Measurements from ENCODE around the gene RBMS3. TPM values are rescaled to one million over a fixed set of nuclear protein-coding genes. Genes with fewer than 3 reads are reported as not detected.

Gene RBMS3
- total and polyA plus RNA-seq, 2 of the 13 experiments (the other 11 are each of a cell fraction or from before 2014, with no cell fraction given) = not detected

GRCh38 chr3:29823233-29823632 is 542.4 kb downstream of the RBMS3 start:
- ChIA-PET POLR2A (no interaction called here), CTCF (ENCODE audit: low intra/inter-chr PET ratio, low total read pairs) (no interaction called here)
- Histone ChIP-seq H4K20me1 (ENCODE audit: insufficient read depth, low read length) (no peaks in the 10 kb centered on the region), H3K9me3 (ENCODE audit: low read length) (no peaks in the 10 kb centered on the region), H3K36me3 (replicated peaks in 1 of 2; ENCODE audit: control insufficient read depth in 1 of 2, insufficient read depth in 2 of 2, low read length in 2 of 2) (no peaks in the 10 kb centered on the region), H3K4me3 (replicated peaks in 1 of 3; ENCODE audit: insufficient read depth in 1 of 3, low read depth in 2 of 3, low read length in 3 of 3) (no peak overlapping the region), H3K79me2 (ENCODE audit: insufficient read depth, low read length) (no peaks in the 10 kb centered on the region), H3K4me1 (ENCODE audit: insufficient read depth, low read length) (no peaks in the 10 kb centered on the region), H3K27me3 (ENCODE audit: control insufficient read depth in 1 of 2, insufficient read depth in 2 of 2, low read length in 2 of 2) (no peaks in the 10 kb centered on the region), H2AFZ (ENCODE audit: low read length) (no peak overlapping the region), H3K9ac (ENCODE audit: insufficient read depth, low read depth, low read length) (no peak overlapping the region), H3K27ac (ENCODE audit: extremely low read length, insufficient read depth, low read length) (no peak overlapping the region), H3K4me2 (ENCODE audit: low read depth, low read length) (no peak overlapping the region)
- ATAC-seq (no peak), FAIRE-seq (no peak), DNase-seq (ENCODE audit: low spot score) (no peak)
- in situ Hi-C loops (cut with HindIII; ENCODE audit: extremely low pct_ligation_motif_present, low pct_unique_long_range_greater_than_20kb) (no loop called here), intact Hi-C loops (cut with micrococcal nuclease; ENCODE audit: unreplicated experiment) (no loop called here)
- no peak for TF ChIP-seq ZFP82 (CRISPR knock-in tag; IDR thresholded peaks at IDR 0.05; ENCODE audit: borderline replicate concordance)
- TF ChIP-seq ZSCAN31 (CRISPR knock-in tag; IDR thresholded peaks at IDR 0.05; ENCODE audit: low read depth) = no peak
- BruUV-seq (replicated peaks) = no TSS peak
- WGBS (ENCODE audit: low lambda C conversion rate) = 0% methylated on average over 1 of the region's 1 CpG

- in situ Hi-C loops (cut with HindIII; ENCODE audit: extremely low pct_ligation_motif_present, low pct_unique_long_range_greater_than_20kb) (no loop called here), intact Hi-C loops (cut with micrococcal nuclease; ENCODE audit: unreplicated experiment) (no loop called here)
- no peaks in the 10 kb centered on the region for H4K20me1 ChIP-seq (ENCODE audit: insufficient read depth, low read length)
- H3K27ac ChIP-seq (ENCODE audit: extremely low read length, insufficient read depth, low read length) = no peak overlapping the region
- ChIA-PET POLR2A (no interaction called here), CTCF (ENCODE audit: low intra/inter-chr PET ratio, low total read pairs) (no interaction called here)
- FAIRE-seq = no peak
- no peak overlapping the region for H3K4me2 ChIP-seq (ENCODE audit: low read depth, low read length)
- H2AFZ ChIP-seq (ENCODE audit: low read length) = no peak overlapping the region
- no peak overlapping the region for H3K4me3 ChIP-seq (replicated peaks in 1 of 3; ENCODE audit: insufficient read depth in 1 of 3, low read depth in 2 of 3, low read length in 3 of 3)
- H3K27me3 ChIP-seq (ENCODE audit: control insufficient read depth in 1 of 2, insufficient read depth in 2 of 2, low read length in 2 of 2) = no peaks in the 10 kb centered on the region
- H3K4me1 ChIP-seq (ENCODE audit: insufficient read depth, low read length) = no peaks in the 10 kb centered on the region
- no peak for DNase-seq (ENCODE audit: low spot score)
- peak; percentile 74 to 92 for TF ChIP-seq MAFK (conservative IDR thresholded peaks at IDR 0.05 in 1 of 2, IDR thresholded peaks at IDR 0.05 in 1 of 2; ENCODE audit: low read length in 2 of 2)
- TF ChIP-seq NR0B2 (CRISPR knock-in tag; IDR thresholded peaks at IDR 0.05) = no peak
- peak; percentile 81 for TF ChIP-seq MAFF (IDR thresholded peaks at IDR 0.05; ENCODE audit: low read depth, low read length)
- H3K9ac ChIP-seq (ENCODE audit: insufficient read depth, low read depth, low read length) = no peak overlapping the region
- H3K79me2 ChIP-seq (ENCODE audit: insufficient read depth, low read length) = no peaks in the 10 kb centered on the region
- no peaks in the 10 kb centered on the region for H3K9me3 ChIP-seq (ENCODE audit: low read length)
- no peak for ATAC-seq
- BruUV-seq (replicated peaks) = no TSS peak
- H3K36me3 ChIP-seq (replicated peaks in 1 of 2; ENCODE audit: control insufficient read depth in 1 of 2, insufficient read depth in 2 of 2, low read length in 2 of 2) = no peaks in the 10 kb centered on the region
Measured at GRCh38 chr3:29826712-29827111, 545.8 kb downstream of the RBMS3 start.
